Loucy (cell line): ENCODE data around the gene CYP2A7.

Experiments used
- CTCF ChIP-seq: fragments of 200-600 bp; sonication (generic); conservative IDR thresholded peaks from 2 replicates; pipeline ENCODE4 v1.5.1; 2014; ENCODE audit warnings: mild to moderate bottlenecking, antibody characterized with exemption, low read length
- EZH2phosphoT487 ChIP-seq: fragments of 200-600 bp; IDR thresholded peaks from 2 replicates; pipeline ENCODE4 v1.6.1; 2018; ENCODE audit warnings: antibody characterized with exemption, mild to moderate bottlenecking, moderate library complexity, borderline replicate concordance

GRCh38 chr19:40921005-40921897, 39.2 kb upstream of the CYP2A7 start:
- TF ChIP-seq CTCF (no peak), EZH2phosphoT487 (no peak)
